NCI-H460 (cell line): ENCODE data around the gene GLYR1. TPM values are rescaled to one million over a fixed set of nuclear protein-coding genes. Genes with fewer than 3 reads are reported as not detected.
"Not testable (repeated sequence)": the region's sequence is repeated elsewhere in the genome, so short reads cannot be mapped to it uniquely, and the experiment has no call there.

ENCODE experiments used
- DNase-seq: peaks from one replicate; pipeline ENCODE4 v3.0.0-alpha.2; 2016; ENCODE audit warnings: low read depth; ENCODE audit errors: extremely low read depth
- total RNA-seq: library from RNA; depleted of rRNA; stranded (reverse); fragments of >200 nt; shearing (Covaris generic); gene quantifications from 2 replicates; pipeline ENCODE4 v1.2.3, GENCODE V29; 2014

Gene GLYR1
- total RNA-seq, 1 experiment from 2014 or later, result 31.1 TPM

DNA sequence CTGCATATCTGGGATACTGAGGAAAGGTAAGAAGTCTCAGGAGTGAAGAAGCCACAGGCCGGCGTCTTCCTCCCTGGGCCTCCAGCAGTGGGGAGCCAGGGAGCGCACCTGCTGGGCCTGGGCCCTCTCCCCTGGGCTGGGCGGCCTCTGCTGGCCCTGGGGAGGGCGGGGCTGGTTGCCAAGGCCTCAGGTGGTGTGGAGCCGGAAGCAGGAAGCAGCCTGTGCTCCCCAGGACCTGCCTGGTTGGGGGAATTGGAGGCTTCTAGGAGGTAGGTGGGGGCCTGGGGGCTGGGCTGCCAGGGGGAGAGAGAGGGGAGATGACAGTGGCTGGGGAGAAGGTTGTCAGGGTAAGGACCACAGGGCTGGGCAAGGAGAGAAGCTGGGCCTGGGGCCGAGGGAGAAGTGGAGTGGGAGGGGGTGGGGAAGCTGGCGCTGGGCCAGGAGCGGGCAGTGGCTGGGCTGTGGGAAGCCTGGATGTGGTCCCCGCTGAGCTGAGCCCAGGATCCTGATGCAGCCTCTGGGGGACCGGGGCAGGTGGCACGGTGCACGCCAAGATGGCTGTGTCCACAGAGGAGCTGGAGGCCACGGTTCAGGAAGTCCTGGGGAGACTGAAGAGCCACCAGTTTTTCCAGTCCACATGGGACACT is 51.8 kb downstream of the GLYR1 start, which contains the start of gene SMIM22:
TSS of gene SMIM22 (plus strand) at position 189 of the 647 bp plus-strand sequence. CDS start at position 555, 366 bp downstream.
- DNase-seq, result no peak

DNA sequence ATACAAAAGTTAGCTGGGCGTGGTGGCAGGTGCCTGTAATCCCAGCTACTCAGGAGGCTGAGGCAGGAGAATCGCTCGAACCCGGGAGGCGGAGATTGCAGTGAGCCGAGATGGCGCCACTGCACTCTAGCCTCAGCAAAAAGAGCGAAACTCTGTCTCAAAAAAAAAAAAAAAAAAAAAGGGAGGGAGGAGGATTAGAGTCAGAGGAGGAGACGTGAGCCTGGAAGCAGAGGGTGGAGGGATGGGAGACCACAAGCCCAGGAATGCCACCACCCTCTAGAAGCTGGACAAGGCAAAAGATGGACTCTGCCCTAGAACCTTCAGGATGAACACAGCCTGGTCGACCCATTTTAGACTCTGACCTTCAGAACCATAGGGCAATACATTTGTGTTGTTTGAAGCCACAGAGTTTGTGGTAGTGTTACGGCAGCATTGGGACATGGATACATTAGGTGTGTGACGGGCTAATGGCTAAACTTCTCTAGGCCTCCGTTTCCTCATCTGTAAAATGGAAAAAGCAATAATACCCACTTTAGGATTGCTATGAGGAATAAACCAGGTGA is 54.1 kb downstream of the GLYR1 start:
- no peak for DNase-seq

- no peak for DNase-seq
Observed at GRCh38 chr16:4790871-4791270, 56.2 kb downstream of the GLYR1 start.

DNA sequence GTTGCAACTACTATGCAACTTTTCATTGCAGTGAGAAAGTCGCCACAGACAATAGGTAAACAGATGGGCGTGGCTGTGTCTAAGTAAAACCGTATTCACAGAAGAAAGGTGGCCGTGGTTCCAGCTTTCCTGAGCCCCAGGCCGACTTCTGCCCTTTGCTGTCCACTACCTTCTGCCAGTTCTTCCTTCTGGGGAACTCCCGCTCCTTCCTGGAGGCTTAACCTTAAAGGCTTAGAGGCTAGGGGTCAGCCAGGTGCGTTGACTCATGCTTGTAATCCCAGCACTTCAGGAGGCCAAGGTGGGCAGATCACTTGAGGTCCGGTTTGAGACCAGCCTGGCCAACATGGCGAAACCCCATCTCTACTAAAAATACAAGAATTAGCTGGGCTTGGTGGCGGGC is 56.8 kb downstream of the GLYR1 start:
- peak; percentile 33 for DNase-seq

DNA sequence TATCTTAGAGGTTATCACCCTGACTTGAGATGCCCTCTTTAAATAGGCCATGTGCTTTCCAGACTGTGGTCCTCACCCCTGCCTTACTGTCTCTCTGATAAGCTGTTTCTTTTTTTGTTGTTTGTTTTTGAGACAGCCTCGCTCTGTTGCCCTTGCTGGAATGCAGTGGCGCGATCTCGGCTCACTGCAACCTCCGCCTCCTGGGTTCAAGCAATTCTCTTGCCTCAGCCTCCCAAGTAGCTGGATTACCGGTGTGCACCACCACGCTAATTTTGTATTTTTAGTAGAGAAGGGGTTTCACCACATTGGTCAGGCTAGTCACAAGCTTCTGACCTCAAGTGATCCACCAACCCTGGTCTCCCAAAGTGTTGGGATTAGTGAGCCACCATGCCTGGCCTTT is 58.2 kb downstream of the GLYR1 start:
- no peak for DNase-seq

GRCh38 chr16:4788489-4788889 is 58.6 kb downstream of the GLYR1 start:
- no peak for DNase-seq

DNA sequence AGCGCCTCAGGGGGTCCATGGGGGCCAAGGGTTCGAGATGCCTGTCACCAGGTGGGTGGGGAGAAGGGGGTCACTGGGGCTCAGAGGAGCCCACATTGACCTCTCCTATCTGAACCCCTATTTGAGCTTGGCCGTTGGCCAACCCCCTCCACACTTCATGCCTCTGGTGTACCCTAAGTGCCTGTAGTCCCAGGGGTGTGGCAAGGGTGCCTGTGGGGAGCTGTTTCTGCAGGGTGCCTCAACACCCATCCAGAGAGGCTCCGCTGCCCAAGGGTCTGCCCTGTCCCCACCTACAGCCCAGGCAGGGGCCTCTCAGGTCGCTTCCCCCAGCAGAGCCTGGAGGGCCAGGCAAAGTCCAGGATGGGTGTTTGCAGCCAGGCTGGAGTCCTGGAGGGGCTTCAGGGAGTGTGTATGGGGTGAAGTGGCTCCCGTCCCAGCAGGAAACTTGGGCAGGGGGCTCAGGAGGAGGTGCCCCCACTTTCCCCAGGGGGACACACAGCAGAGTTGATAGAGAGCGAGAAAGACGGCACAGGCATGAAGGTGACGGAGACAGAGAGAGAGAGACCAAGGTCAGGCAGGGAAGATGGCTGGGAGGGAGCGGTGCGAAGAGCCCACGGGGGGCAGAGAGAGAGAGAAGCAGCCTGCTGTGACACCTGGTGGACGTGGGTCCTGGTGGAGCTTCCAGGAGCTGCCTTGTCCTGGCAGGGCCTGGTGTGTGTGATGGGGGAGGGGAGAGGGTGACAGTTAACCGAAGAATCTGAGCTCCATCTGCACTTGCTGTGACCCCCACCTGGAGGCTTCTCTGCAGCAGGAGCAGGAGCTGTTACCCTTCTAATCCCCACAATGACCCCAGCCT is 59.2 kb downstream of the GLYR1 start, which contains the start of gene SEPTIN12:
TSS of gene SEPTIN12 (minus strand) at position 719 of the 856 bp plus-strand sequence. CDS start at position 19, 700 bp downstream.
- DNase-seq, result no peak

DNA sequence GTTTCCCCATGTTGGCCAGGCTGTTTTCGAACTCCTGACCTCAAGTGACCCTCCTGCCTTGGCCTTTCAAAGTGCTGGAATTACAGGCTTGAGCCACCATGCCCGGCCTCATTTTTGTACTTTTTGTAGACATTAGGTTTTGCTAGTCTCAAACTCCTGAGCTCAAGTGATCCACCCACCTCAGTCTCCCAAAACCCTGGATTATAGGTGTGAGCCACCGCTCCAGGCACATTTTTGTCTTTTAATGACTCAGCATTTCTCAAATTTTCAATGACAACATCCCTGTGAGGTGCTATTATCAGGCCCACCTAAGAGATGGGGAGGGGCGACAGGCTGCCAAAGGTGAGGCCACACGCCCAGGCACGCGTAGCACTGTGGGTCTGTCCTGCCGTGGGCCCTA is 60.0 kb downstream of the GLYR1 start:
- DNase-seq, result no peak

DNA sequence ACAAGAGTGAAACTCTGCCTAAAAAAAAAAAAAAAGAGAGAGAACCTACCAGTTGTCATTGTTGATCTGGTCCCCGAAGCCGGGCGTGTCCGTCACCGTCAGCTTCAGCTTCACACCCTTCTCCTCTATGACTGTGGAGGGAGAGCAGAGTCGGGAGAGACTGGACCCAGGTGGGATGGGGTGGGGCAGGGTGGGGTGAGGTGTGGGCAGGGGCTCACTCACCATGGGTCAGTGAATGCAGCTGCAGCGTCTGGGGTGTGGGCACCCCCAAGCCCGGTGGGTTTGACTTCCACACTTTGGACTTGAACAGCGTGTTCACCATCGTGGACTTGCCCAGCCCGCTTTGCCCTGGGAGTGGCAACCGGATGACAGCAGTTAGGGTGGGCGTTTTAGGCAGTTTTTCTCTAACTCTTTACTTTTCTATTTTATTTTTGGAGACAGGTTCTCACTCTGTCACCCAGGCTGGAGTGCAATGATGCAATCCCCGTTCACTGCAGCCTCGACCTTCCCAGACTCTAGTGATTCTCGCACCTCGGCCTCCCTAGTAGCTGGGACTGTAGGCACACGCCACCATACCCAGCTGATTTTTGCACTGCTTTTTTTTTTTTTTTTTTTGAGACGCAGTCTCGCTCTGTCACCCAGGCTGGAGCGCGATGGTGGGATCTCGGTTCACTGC is 61.2 kb downstream of the GLYR1 start:
- DNase-seq, result no peak

- not testable (repeated sequence) for DNase-seq
Observed at GRCh38 chr16:4784444-4784987, 62.6 kb downstream of the GLYR1 start.

DNA sequence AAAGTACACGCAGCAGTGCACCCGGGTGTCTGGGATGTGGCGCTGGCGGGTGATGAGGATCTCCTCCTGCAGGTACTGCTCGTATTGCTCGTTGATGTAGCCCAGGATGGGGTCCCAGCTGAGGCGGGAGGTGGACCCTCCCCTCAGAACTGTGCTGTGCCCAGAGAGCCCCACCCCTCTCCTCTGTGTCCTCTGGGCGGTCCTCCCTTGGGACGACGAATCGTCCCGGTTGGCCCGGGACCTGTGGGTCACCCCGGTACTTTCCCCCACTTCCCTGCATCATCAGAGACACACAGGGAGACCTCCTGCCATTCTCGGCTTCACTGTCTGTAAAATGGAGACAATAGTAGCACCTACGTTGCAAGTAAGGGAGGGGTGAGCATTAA is 63.1 kb downstream of the GLYR1 start:
- no peak for DNase-seq

GRCh38 chr16:4783251-4783950 is 63.7 kb downstream of the GLYR1 start:
- no peak for DNase-seq

- DNase-seq, result no peak
Observed at GRCh38 chr16:4780235-4780634, 66.9 kb downstream of the GLYR1 start.

DNA sequence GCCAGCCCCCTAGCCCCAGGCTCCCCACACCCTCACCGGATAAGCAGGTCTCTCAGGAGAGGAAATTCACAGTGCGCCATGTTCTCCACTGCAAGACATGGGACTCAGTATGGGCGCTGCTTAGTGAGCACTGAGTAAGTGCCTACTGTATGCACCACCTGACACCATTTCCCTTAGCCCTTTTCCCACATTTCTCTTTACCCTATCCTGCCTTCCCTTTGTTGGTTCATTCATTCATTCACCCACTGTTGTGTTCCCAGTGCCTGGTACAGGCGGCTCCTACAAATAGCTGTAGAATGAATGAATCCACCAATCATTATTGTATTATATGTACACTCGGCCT is 69.1 kb downstream of the GLYR1 start:
- no peak for DNase-seq

GRCh38 chr16:4777339-4778049 is 69.6 kb downstream of the GLYR1 start:
- no peak for DNase-seq

GRCh38 chr16:4776141-4776705 is 70.9 kb downstream of the GLYR1 start:
- DNase-seq, result no peak

DNA sequence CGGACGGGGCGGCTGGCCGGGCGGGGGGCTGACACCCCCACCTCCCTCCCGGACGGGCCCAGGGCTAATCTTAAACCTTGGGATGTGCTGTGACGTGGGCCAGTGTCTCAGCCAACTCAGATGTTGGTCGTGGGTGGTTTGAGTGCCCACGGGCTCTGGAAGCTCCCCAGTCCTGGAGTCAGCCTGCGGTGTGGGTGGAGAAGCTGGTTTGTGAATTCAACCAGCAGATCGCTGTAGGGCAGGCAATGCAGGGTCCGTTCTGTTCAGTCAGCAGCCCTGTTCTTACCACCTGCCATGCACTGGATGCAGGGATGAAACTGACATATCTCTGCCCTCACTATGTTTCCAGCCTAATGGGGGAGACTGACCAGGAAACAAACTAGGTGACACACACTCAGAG is 72.1 kb downstream of the GLYR1 start:
- DNase-seq, result no peak

DNA sequence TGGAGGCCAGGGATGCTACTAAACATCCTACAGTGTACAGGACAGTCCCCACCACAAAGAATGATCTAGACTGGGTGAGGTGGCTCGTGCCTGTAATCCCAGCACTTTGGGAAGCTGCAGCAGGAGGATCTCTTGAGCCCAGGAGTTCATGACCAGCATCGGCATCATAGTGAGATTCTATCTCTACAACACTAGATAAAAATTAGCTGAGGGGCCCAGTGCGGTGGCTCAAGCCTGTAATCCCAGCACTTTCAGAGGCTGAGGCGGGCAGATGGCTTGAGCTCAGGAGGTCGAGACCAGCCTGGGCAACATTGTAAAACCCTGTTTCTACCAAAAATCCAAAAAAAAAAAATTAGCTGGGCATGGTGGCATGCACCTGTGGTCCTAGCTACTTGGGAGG is 74.7 kb downstream of the GLYR1 start:
- DNase-seq, result no peak

- DNase-seq, result no peak
Observed at GRCh38 chr16:4771646-4772045, 75.4 kb downstream of the GLYR1 start.
